Esophagus mucosa (tissue), 1 donor: ENCODE results near the gene TTC3. TPM values are rescaled to one million over a fixed set of nuclear protein-coding genes. Genes with fewer than 3 reads are reported as not detected.
"Not testable (repeated sequence)": the region's sequence is repeated elsewhere in the genome, so short reads cannot be mapped to it uniquely, and the experiment has no call there.

ENCODE experiments used
- ATAC-seq: fragments of 200-7000 bp; cut with Tn5 transposase; one replicate; pipeline ENCODE4 v1.9.1; 2020
- total RNA-seq: library from RNA; stranded (reverse); gene quantifications from one replicate; pipeline ENCODE4 v1.2.4, GENCODE V29; 2023
- donor health status: DM: yes; HTN: yes; CAD: no.

The TTC3 gene
- total RNA-seq, 1 donor from 2014 or later: 39.8 TPM

- peak; percentile 39 for ATAC-seq
These were observed 126.2 kb downstream of the TTC3 start for GRCh38 chr21:37199057-37199924.

GRCh38 chr21:37200641-37201480 is 127.8 kb downstream of the TTC3 start:
- peak; percentile 19 for ATAC-seq

GRCh38 chr21:37202221-37203110 is 129.4 kb downstream of the TTC3 start:
- no peak for ATAC-seq

GRCh38 chr21:37204580-37204979 is 131.5 kb downstream of the TTC3 start:
- no peak for ATAC-seq

- no peak for ATAC-seq
These were observed 133.4 kb downstream of the TTC3 start for GRCh38 chr21:37206496-37206895.

- ATAC-seq: peak; percentile 80
These were observed 134.5 kb downstream of the TTC3 start for GRCh38 chr21:37207441-37208009.

GRCh38 chr21:37208056-37208721 is 135.1 kb downstream of the TTC3 start:
- peak; percentile 32 for ATAC-seq

GRCh38 chr21:37208741-37209225 is 135.7 kb downstream of the TTC3 start:
- peak; percentile 30 for ATAC-seq

GRCh38 chr21:37210130-37210529 is 137.1 kb downstream of the TTC3 start:
- no peak for ATAC-seq

- no peak for ATAC-seq
These were observed 137.7 kb downstream of the TTC3 start for GRCh38 chr21:37210799-37211198.

- no peak for ATAC-seq
These were observed 141.9 kb downstream of the TTC3 start for GRCh38 chr21:37214952-37215351.

GRCh38 chr21:37219761-37220432 is 146.8 kb downstream of the TTC3 start:
- ATAC-seq: no peak

GRCh38 chr21:37220433-37220980 is 147.5 kb downstream of the TTC3 start:
- peak; percentile 59 for ATAC-seq

- ATAC-seq: peak; percentile 96
These were observed 148.1 kb downstream of the TTC3 start for GRCh38 chr21:37220981-37221664.

GRCh38 chr21:37222248-37222647 is 149.2 kb downstream of the TTC3 start:
- not testable (repeated sequence) for ATAC-seq

GRCh38 chr21:37223804-37224345 is 150.8 kb downstream of the TTC3 start:
- ATAC-seq: no peak

- no peak for ATAC-seq
These were observed 152.1 kb downstream of the TTC3 start for GRCh38 chr21:37224861-37225839.
